ENCODE results near the gene HOXA6. TPM values are rescaled to one million over a fixed set of nuclear protein-coding genes. Genes with fewer than 3 reads are reported as not detected.
A peak's percentile ranks its signal among the peaks of the same experiment; 100 is the strongest.

The HOXA6 gene
- total RNA-seq, 8 experiments from 2014 or later, result 4.4 to 52.8 (median 23.7) TPM

GRCh38 chr7:27116031-27116961 lies 31.3 kb downstream of the HOXA6 start:
- WGBS, 10 experiments, result 0 to 86% (median 20%) methylated on average over 2 to 18 of the region's 20 CpGs; no CpG with 5 or more reads in 1 of the 10 experiments
- Histone ChIP-seq H3K4me1 (replicated peaks in 1 of 2) (peaks cover 12 to 33% of the 10 kb centered on the region in 2 donors), H3K4me3 (peak overlapping the region; percentile 61 to 87 (median 80)), H3K27ac (peak overlapping the region; percentile 92 to 94)
- no peak for ATAC-seq (replicated peaks in 6 of 8)
- in situ Hi-C loops (cut with MboI; ENCODE audit: low pct_unique_long_range_greater_than_20kb in 2 of 9, low sequenced_read_pairs in 9 of 9, unreplicated experiment in 9 of 9), result loop anchor here in 1 of 9 experiments (25.0 kb wide), 1 partner anchor 254 kb away; the partner anchor contains the start of gene SKAP2

GRCh38 chr7:27115221-27116026 lies 32.1 kb downstream of the HOXA6 start:
- peak in 2 of 8 experiments; percentile 2 to 12 for ATAC-seq (replicated peaks in 6 of 8)
- peaks cover 12 to 26% of the 10 kb centered on the region in 2 donors for H3K4me1 ChIP-seq (replicated peaks in 1 of 2)
- peak overlapping the region; percentile 92 to 94 for H3K27ac ChIP-seq
- peak overlapping the region; percentile 61 to 87 (median 80) for H3K4me3 ChIP-seq
- in situ Hi-C loops (cut with MboI; ENCODE audit: low pct_unique_long_range_greater_than_20kb in 2 of 9, low sequenced_read_pairs in 9 of 9, unreplicated experiment in 9 of 9), result loop anchor here in 1 of 9 experiments (25.0 kb wide), 1 partner anchor 253 kb away; the partner anchor contains the start of gene SKAP2
- 0 to 97% (median 4%) methylated on average over 2 to 15 of the region's 45 CpGs for WGBS, 10 experiments

GRCh38 chr7:27114881-27115220 lies 32.7 kb downstream of the HOXA6 start:
- in situ Hi-C loops (cut with MboI; ENCODE audit: low pct_unique_long_range_greater_than_20kb in 2 of 9, low sequenced_read_pairs in 9 of 9, unreplicated experiment in 9 of 9), result loop anchor here in 1 of 9 experiments (25.0 kb wide), 1 partner anchor 253 kb away; the partner anchor contains the start of gene SKAP2
- no peak for ATAC-seq (replicated peaks in 6 of 8)
- WGBS, 10 experiments, result 0 to 93% (median 5%) methylated on average over 3 to 6 of the region's 6 CpGs; no CpG with 5 or more reads in 4 of the 10 experiments
- H3K4me3 ChIP-seq, result peak overlapping the region; percentile 61 to 87 (median 80)
- H3K27ac ChIP-seq, result peak overlapping the region; percentile 92 to 94
- H3K4me1 ChIP-seq (replicated peaks in 1 of 2), result peaks cover 10 to 26% of the 10 kb centered on the region in 2 donors

GRCh38 chr7:27113991-27114769 lies 33.4 kb downstream of the HOXA6 start:
- peak overlapping the region; percentile 61 to 87 (median 80) for H3K4me3 ChIP-seq
- in situ Hi-C loops (cut with MboI; ENCODE audit: low pct_unique_long_range_greater_than_20kb in 2 of 9, low sequenced_read_pairs in 9 of 9, unreplicated experiment in 9 of 9), result loop anchor here in 1 of 9 experiments (25.0 kb wide), 1 partner anchor 252 kb away; the partner anchor contains the start of gene SKAP2
- H3K4me1 ChIP-seq (replicated peaks in 1 of 2), result peaks cover 10 to 26% of the 10 kb centered on the region in 2 donors
- ATAC-seq (replicated peaks in 6 of 8), result peak in 7 of 8 experiments; percentile 23 to 48 (median 32)
- WGBS, 10 experiments, result 0 to 60% (median 5%) methylated on average over 1 to 4 of the region's 26 CpGs; no CpG with 5 or more reads in 7 of the 10 experiments
- peak overlapping the region; percentile 92 to 94 for H3K27ac ChIP-seq

- 0 to 90% (median 4%) methylated on average over 1 to 20 of the region's 57 CpGs; no CpG with 5 or more reads in 1 of the 10 experiments for WGBS, 10 experiments
- peak in 7 of 8 experiments; percentile 37 to 68 (median 50) for ATAC-seq (replicated peaks in 6 of 8)
- H3K4me1 ChIP-seq (replicated peaks in 1 of 2), result peaks cover 14 to 26% of the 10 kb centered on the region in 2 donors
- peak overlapping the region; percentile 61 to 87 (median 80) for H3K4me3 ChIP-seq
- in situ Hi-C loops (cut with MboI; ENCODE audit: low pct_unique_long_range_greater_than_20kb in 2 of 9, low sequenced_read_pairs in 9 of 9, unreplicated experiment in 9 of 9), result loop anchor here in 1 of 9 experiments (25.0 kb wide), 1 partner anchor 251 kb away; the partner anchor contains the start of gene SKAP2
- H3K27ac ChIP-seq, result peak overlapping the region; percentile 92 to 94
These were observed 34.3 kb downstream of the HOXA6 start for GRCh38 chr7:27112955-27113949.

- Histone ChIP-seq H3K4me3 (peak overlapping the region; percentile 61 to 87 (median 80)), H3K27ac (peak overlapping the region; percentile 76 to 92), H3K4me1 (replicated peaks in 1 of 2) (peaks cover 14 to 31% of the 10 kb centered on the region in 2 donors)
- in situ Hi-C loops (cut with MboI; ENCODE audit: low pct_unique_long_range_greater_than_20kb in 2 of 9, low sequenced_read_pairs in 9 of 9, unreplicated experiment in 9 of 9), result loop anchor here in 1 of 9 experiments (25.0 kb wide), 1 partner anchor 250 kb away; the partner anchor contains the start of gene SKAP2
- ATAC-seq (replicated peaks in 6 of 8), result no peak
- WGBS, 10 experiments, result 0 to 60% (median 8%) methylated on average over 2 to 4 of the region's 4 CpGs; no CpG with 5 or more reads in 1 of the 10 experiments
These were observed 35.2 kb downstream of the HOXA6 start for GRCh38 chr7:27112361-27112760.

- in situ Hi-C loops (cut with MboI; ENCODE audit: low pct_unique_long_range_greater_than_20kb in 2 of 9, low sequenced_read_pairs in 9 of 9, unreplicated experiment in 9 of 9), result loop anchor here in 1 of 9 experiments (25.0 kb wide), 1 partner anchor 250 kb away; the partner anchor contains the start of gene SKAP2
- H3K4me3 ChIP-seq, result peak overlapping the region; percentile 61 to 87 (median 80)
- 0 to 100% (median 10%) methylated on average over 2 to 4 of the region's 4 CpGs; no CpG with 5 or more reads in 1 of the 10 experiments for WGBS, 10 experiments
- H3K27ac ChIP-seq, result peak overlapping the region; percentile 76 to 92
- no peak for ATAC-seq (replicated peaks in 6 of 8)
- H3K4me1 ChIP-seq (replicated peaks in 1 of 2), result peaks cover 14 to 34% of the 10 kb centered on the region in 2 donors
These were observed 35.8 kb downstream of the HOXA6 start for GRCh38 chr7:27111751-27112277.

- no peak for ATAC-seq (replicated peaks in 6 of 8)
- Histone ChIP-seq H3K27ac (peak overlapping the region; percentile 76 to 92), H3K4me3 (peak overlapping the region; percentile 61 to 87 (median 80)), H3K4me1 (replicated peaks in 1 of 2) (peaks cover 14 to 34% of the 10 kb centered on the region in 2 donors)
- WGBS, 10 experiments, result 0 to 92% (median 0%) methylated on average over 1 to 2 of the region's 6 CpGs; no CpG with 5 or more reads in 2 of the 10 experiments
- in situ Hi-C loops (cut with MboI; ENCODE audit: low pct_unique_long_range_greater_than_20kb in 2 of 9, low sequenced_read_pairs in 9 of 9, unreplicated experiment in 9 of 9), result loop anchor here in 1 of 9 experiments (25.0 kb wide), 1 partner anchor 249 kb away; the partner anchor contains the start of gene SKAP2
These were observed 36.4 kb downstream of the HOXA6 start for GRCh38 chr7:27111042-27111750.

GRCh38 chr7:27110186-27111031 lies 37.2 kb downstream of the HOXA6 start:
- Histone ChIP-seq H3K27ac (peak overlapping the region; percentile 78 to 98), H3K4me3 (peak overlapping the region; percentile 61 to 87 (median 80)), H3K4me1 (replicated peaks in 1 of 2) (peaks cover 14 to 41% of the 10 kb centered on the region in 2 donors)
- in situ Hi-C loops (cut with MboI; ENCODE audit: low pct_unique_long_range_greater_than_20kb in 2 of 9, low sequenced_read_pairs in 9 of 9, unreplicated experiment in 9 of 9), result loop anchor here in 1 of 9 experiments (25.0 kb wide), 1 partner anchor 248 kb away; the partner anchor contains the start of gene SKAP2
- ATAC-seq (replicated peaks in 6 of 8), result peak in 6 of 8 experiments; percentile 4 to 67 (median 62)
- 0 to 100% (median 8%) methylated on average over 1 to 11 of the region's 66 CpGs; no CpG with 5 or more reads in 2 of the 10 experiments for WGBS, 10 experiments
